Measurements from ENCODE around the gene CLDN11. TPM values are rescaled to one million over a fixed set of nuclear protein-coding genes. Genes with fewer than 3 reads are reported as not detected.

Gene CLDN11
- total RNA-seq, 1 donor from 2014 or later = 2.5 TPM

- Histone ChIP-seq H3K4me3 (ENCODE audit: low read depth, low read length) (no peak overlapping the region), H3K27me3 (ENCODE audit: control insufficient read depth, insufficient read depth, low read length) (peaks cover 14% of the 10 kb centered on the region), H3K36me3 (ENCODE audit: control insufficient read depth, insufficient read depth, low read length) (no peaks in the 10 kb centered on the region)
- DNase-seq (ENCODE audit: low read depth) = no peak
- TF ChIP-seq CTCF (IDR thresholded peaks at IDR 0.05; ENCODE audit: insufficient read depth, low read length, poor library complexity, severe bottlenecking) = no peak
Measured at GRCh38 chr3:170423001-170423615, 4.4 kb downstream of the CLDN11 start.

DNA sequence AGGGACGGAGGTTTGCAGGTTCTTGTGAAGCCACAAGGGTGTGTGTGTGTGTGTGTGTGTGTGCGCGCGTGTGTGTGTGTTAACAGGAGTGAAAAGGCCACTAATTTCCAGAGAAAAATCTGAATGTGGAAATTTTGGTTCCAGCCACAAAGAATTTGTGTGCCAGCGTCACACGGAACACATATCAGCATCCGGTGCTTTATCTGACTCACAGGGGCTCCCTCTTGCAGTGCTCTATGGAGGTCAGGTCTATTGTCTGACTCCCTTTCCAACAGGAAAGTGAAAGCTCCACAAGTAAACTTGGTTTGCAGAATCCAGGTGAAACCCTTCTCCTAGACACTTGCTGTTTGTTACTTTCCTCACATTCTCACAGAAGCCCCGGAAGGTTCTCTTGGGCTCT is 6.2 kb downstream of the CLDN11 start:
- no peaks in the 10 kb centered on the region for H3K36me3 ChIP-seq (ENCODE audit: control insufficient read depth, insufficient read depth, low read length)
- no peak for TF ChIP-seq CTCF (IDR thresholded peaks at IDR 0.05; ENCODE audit: insufficient read depth, low read length, poor library complexity, severe bottlenecking)
- H3K27me3 ChIP-seq (ENCODE audit: control insufficient read depth, insufficient read depth, low read length) = no peaks in the 10 kb centered on the region
- DNase-seq (ENCODE audit: low read depth) = no peak
- no peak overlapping the region for H3K4me3 ChIP-seq (ENCODE audit: low read depth, low read length)

- Histone ChIP-seq H3K27me3 (ENCODE audit: control insufficient read depth, insufficient read depth, low read length) (no peaks in the 10 kb centered on the region), H3K4me3 (ENCODE audit: low read depth, low read length) (no peak overlapping the region), H3K36me3 (ENCODE audit: control insufficient read depth, insufficient read depth, low read length) (no peaks in the 10 kb centered on the region)
- DNase-seq (ENCODE audit: low read depth) = no peak
- TF ChIP-seq CTCF (IDR thresholded peaks at IDR 0.05; ENCODE audit: insufficient read depth, low read length, poor library complexity, severe bottlenecking) = no peak
Measured at GRCh38 chr3:170425491-170426239, 7.0 kb downstream of the CLDN11 start.

DNA sequence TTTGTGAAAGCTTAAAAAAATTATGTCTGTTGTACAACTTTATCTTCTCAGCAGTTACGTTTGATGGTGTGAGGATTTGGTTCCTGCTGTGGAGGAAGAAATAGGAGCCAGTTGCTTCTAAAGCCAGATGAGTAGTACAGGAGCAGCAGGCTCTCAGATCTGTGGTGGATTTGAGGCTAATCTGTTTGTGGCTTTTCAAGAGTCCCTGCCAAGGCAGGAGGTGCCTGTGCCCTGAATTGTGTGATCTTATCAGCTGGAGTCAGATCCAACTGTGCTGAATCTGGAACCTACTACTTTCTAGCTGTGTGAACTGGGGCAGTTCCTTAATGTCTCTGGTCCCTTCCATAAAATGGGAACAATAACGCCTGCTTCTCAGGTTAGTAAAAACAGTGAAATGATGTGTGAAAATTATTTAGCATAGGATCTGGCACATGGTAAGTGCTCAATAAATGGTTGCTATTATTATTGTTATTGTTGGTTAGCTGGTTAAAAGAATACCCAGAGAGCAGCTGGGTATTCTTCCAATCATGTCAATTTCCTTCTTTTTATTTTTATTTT is 7.7 kb downstream of the CLDN11 start:
- no peak for DNase-seq (ENCODE audit: low read depth)
- Histone ChIP-seq H3K27me3 (ENCODE audit: control insufficient read depth, insufficient read depth, low read length) (no peaks in the 10 kb centered on the region), H3K4me3 (ENCODE audit: low read depth, low read length) (no peak overlapping the region), H3K36me3 (ENCODE audit: control insufficient read depth, insufficient read depth, low read length) (no peaks in the 10 kb centered on the region)
- no peak for TF ChIP-seq CTCF (IDR thresholded peaks at IDR 0.05; ENCODE audit: insufficient read depth, low read length, poor library complexity, severe bottlenecking)

GRCh38 chr3:170428095-170428494 is 9.4 kb downstream of the CLDN11 start:
- H3K27me3 ChIP-seq (ENCODE audit: control insufficient read depth, insufficient read depth, low read length) = no peaks in the 10 kb centered on the region
- no peak for TF ChIP-seq CTCF (IDR thresholded peaks at IDR 0.05; ENCODE audit: insufficient read depth, low read length, poor library complexity, severe bottlenecking)
- no peak for DNase-seq (ENCODE audit: low read depth)
- H3K4me3 ChIP-seq (ENCODE audit: low read depth, low read length) = no peak overlapping the region
- no peaks in the 10 kb centered on the region for H3K36me3 ChIP-seq (ENCODE audit: control insufficient read depth, insufficient read depth, low read length)
